ENCODE data around the gene BTLA.

The BTLA gene

GRCh38 chr3:112472691-112473090, 26.6 kb downstream of the BTLA start:
- H3K4me3 ChIP-seq (ENCODE audit: low read length) = no peak overlapping the region
- no peak for DNase-seq (ENCODE audit: low read depth)
- no peak for TF ChIP-seq CTCF (conservative IDR thresholded peaks at IDR 0.05; ENCODE audit: low read length)

- DNase-seq (ENCODE audit: low read depth) = peak; percentile 16
- no peak for TF ChIP-seq CTCF (conservative IDR thresholded peaks at IDR 0.05; ENCODE audit: low read length)
- H3K4me3 ChIP-seq (ENCODE audit: low read length) = no peak overlapping the region
Measured at GRCh38 chr3:112471596-112472325, 27.5 kb downstream of the BTLA start.

DNA sequence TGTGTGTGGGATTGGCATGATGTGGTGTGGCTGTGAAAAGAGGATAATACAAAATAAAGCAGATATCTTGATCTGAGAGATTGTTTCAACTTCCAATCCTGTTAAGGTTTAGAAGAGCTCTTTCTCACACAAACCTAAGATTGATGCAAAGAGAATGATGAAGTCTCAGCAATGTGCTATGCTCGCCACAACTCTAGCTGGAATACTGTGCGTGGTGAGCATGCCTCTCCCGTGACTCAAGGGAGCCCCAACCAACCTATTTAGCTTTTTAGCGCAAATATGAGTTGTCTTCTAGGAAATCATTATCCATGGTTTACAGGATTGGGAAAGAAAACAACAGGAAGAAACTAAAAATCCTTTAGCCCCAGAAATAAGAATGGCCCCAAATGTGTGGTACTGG, 28.5 kb downstream of the BTLA start:
- DNase-seq (ENCODE audit: low read depth) = peak; percentile 71
- TF ChIP-seq CTCF (conservative IDR thresholded peaks at IDR 0.05; ENCODE audit: low read length) = no peak
- H3K4me3 ChIP-seq (ENCODE audit: low read length) = no peak overlapping the region

- no peak for DNase-seq (ENCODE audit: low read depth)
- TF ChIP-seq CTCF (conservative IDR thresholded peaks at IDR 0.05; ENCODE audit: low read length) = no peak
- H3K4me3 ChIP-seq (ENCODE audit: low read length) = no peak overlapping the region
Measured at GRCh38 chr3:112469671-112470070, 29.6 kb downstream of the BTLA start.

GRCh38 chr3:112467539-112467938, 31.7 kb downstream of the BTLA start:
- no peak overlapping the region for H3K4me3 ChIP-seq (ENCODE audit: low read length)
- DNase-seq (ENCODE audit: low read depth) = peak; percentile 4
- TF ChIP-seq CTCF (conservative IDR thresholded peaks at IDR 0.05; ENCODE audit: low read length) = no peak

- TF ChIP-seq CTCF (conservative IDR thresholded peaks at IDR 0.05; ENCODE audit: low read length) = no peak
- no peak overlapping the region for H3K4me3 ChIP-seq (ENCODE audit: low read length)
- no peak for DNase-seq (ENCODE audit: low read depth)
Measured at GRCh38 chr3:112466020-112466419, 33.3 kb downstream of the BTLA start.

- no peak overlapping the region for H3K4me3 ChIP-seq (ENCODE audit: low read length)
- no peak for DNase-seq (ENCODE audit: low read depth)
- TF ChIP-seq CTCF (conservative IDR thresholded peaks at IDR 0.05; ENCODE audit: low read length) = no peak
Measured at GRCh38 chr3:112464264-112464663, 35.0 kb downstream of the BTLA start.
